GM18909 (cell line): ENCODE results near the gene PTGER2.

Experiments used
- ATAC-seq: cut with Tn5 transposase; IDR thresholded peaks from one replicate; pipeline ENCODE4 v1.9.1; 2021; ENCODE audit warnings: mild to moderate bottlenecking; ENCODE audit not compliant: unreplicated experiment, poor library complexity

The PTGER2 gene

DNA sequence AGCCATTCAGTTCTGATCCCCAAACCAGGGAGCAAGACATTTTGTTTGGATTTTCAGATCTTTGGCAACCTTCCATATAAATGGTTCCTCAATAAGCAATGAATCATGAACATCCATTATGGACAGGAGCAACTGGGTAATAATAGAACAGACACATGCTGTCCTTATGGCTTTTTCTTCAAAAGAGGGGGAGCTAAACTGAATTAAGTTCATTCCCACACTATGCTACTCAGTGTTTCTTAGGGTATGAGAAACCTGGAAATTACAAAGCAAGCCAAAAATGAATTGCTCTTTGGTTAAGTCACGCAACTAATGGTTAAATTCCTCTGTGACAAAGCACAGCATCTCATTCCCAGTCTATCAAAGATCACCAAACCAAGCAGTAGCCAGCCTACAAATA is 51.0 kb downstream of the PTGER2 start:
- ATAC-seq = no peak

DNA sequence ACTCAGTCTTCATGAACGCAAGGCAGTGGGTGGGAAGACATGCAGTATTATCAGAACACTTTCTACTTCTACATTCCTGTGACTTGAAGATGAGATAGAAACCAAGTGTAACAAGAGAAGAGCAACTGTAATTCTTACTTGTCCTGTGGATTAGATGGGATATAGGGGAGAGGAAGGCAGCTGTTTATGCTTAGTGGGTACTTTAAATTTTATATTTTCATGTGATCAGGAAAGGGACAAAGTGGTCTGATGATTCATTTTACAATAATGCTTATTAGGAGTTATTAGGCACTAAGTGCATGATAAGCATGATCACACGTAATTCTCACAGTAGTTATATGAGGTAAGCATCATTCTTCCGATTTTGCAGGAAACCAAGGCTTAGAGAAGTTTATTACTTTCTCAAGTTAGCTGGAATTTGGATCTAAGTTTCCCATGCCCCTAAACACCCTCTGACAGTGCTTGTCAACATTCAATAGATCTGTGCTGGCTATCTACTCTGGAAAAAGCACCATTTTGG is 52.7 kb downstream of the PTGER2 start:
- no peak for ATAC-seq

- no peak for ATAC-seq
These were observed 55.2 kb downstream of the PTGER2 start for GRCh38 chr14:52369305-52369801.

- ATAC-seq = no peak
These were observed 56.4 kb downstream of the PTGER2 start for GRCh38 chr14:52370406-52370935.

DNA sequence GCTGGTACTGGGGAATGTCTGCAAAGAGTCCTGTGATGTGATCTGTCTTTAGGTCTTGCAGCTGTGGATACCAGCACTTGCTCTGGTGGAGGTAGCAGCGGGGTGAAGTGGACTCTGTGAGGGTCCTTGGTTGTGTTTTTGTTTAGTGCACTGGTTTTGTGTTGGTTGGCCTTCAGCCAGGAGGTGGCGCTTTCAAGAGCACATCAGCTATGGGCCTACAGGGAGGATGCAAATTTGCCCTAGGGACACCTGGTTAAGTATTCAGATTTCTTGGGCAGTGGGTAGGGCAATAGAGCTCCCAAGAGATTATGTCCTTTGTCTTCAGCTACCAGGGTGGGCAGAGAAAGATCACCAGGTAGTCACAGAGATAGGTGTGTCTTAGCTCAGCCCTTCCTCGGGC is 63.8 kb downstream of the PTGER2 start:
- no peak for ATAC-seq
